A549 (cell line): ENCODE results near the gene KRT13. TPM values are rescaled to one million over a fixed set of nuclear protein-coding genes. Genes with fewer than 3 reads are reported as not detected.
A peak's percentile ranks its signal among the peaks of the same experiment; 100 is the strongest.

Experiments used
- ATAC-seq, 2 experiments: fragments of 200-7000 bp in 1 of 2; fragments of >200 bp in 1 of 2; cut with Nextera tagmentation in 1 of 2; cut with Tn5 transposase in 1 of 2; 3 replicates each; pipeline versions ENCODE4 v1.8.0 to v1.9.1; 2018 to 2020; ENCODE audit warnings: mild to moderate bottlenecking in 1 of 2, moderate library complexity in 1 of 2
- CTCF ChIA-PET: fragments of 300-600 bp; sonication (Branson Sonifier 250); formaldehyde crosslinking; extraction: SDS; loops from one replicate; lab custom pipeline; 2021; ENCODE audit warnings: antibody characterized with exemption, inconsistent platforms; lab: Yijun Ruan, JAX
- POLR2A ChIA-PET: fragments of 350-600 bp; formaldehyde crosslinking; extraction: SDS; loops from one replicate; lab custom pipeline; 2021; ENCODE audit warnings: antibody characterized with exemption, inconsistent platforms; lab: Yijun Ruan, JAX
- DNase-seq, 2 experiments: peaks; one replicate each; pipeline versions ENCODE4 v3.0.0 to v3.0.0-alpha.2; 2011 to 2016; ENCODE audit warnings: low read depth in 1 of 2, low spot score in 1 of 2
- FAIRE-seq: peaks from 2 replicates; lab custom pipeline; 2011; peaks lifted over from hg19 to GRCh38; lab: Jason Lieb, UNC
- H3K27ac ChIP-seq, 2 experiments: fragments of >200 bp; sonication (Bioruptor Twin); formaldehyde crosslinking; 3 replicates each; pipeline ENCODE4 v1.5.1; 2016 to 2017
- H3K4me1 ChIP-seq: fragments of >200 bp; sonication (Bioruptor Twin); formaldehyde crosslinking; 3 replicates; pipeline ENCODE4 v1.6.1; 2016
- H3K4me2 ChIP-seq: fragments of >200 bp; sonication (Bioruptor Twin); formaldehyde crosslinking; 3 replicates; pipeline ENCODE4 v1.6.1; 2016
- H3K4me3 ChIP-seq: fragments of >200 bp; sonication (Bioruptor Twin); formaldehyde crosslinking; 3 replicates; pipeline ENCODE4 v1.5.1; 2016
- H3K9me3 ChIP-seq: fragments of >200 bp; sonication (Bioruptor Twin); formaldehyde crosslinking; 3 replicates; pipeline ENCODE4 v1.6.1; 2016
- BHLHE40 ChIP-seq: IDR thresholded peaks from 2 replicates; pipeline ENCODE4 v1.6.1; 2012; ENCODE audit warnings: low read depth, low read length, inconsistent platforms
- CHD4 ChIP-seq: fragments of 200-600 bp; sonication (generic); IDR thresholded peaks from 2 replicates; pipeline ENCODE4 v1.6.1; 2016; ENCODE audit warnings: antibody characterized with exemption, mild to moderate bottlenecking, borderline replicate concordance
- FOSB ChIP-seq: fragments of 250-450 bp; sonication (Bioruptor Pico); IDR thresholded peaks from 2 replicates; pipeline ENCODE4 v1.5.0; 2020; ENCODE audit warnings: mild to moderate bottlenecking, moderate library complexity
- HEYL ChIP-seq: fragments of 250-450 bp; sonication (Bioruptor Pico); IDR thresholded peaks from 2 replicates; pipeline ENCODE4 v1.8.0; 2021; ENCODE audit warnings: mild to moderate bottlenecking, moderate library complexity
- HMGXB4 ChIP-seq: fragments of 250-450 bp; sonication (Bioruptor Pico); IDR thresholded peaks from 2 replicates; pipeline ENCODE4 v1.5.0; 2021; ENCODE audit warnings: mild to moderate bottlenecking, moderate library complexity, borderline replicate concordance
- HOXB13 ChIP-seq: fragments of 250-450 bp; sonication (Bioruptor Pico); IDR thresholded peaks from 2 replicates; pipeline ENCODE4 v1.5.0; 2020; ENCODE audit warnings: low read depth, mild to moderate bottlenecking, moderate library complexity
- HOXB5 ChIP-seq: fragments of 250-450 bp; sonication (Bioruptor Pico); IDR thresholded peaks from 2 replicates; pipeline ENCODE4 v1.5.0; 2020; ENCODE audit warnings: mild to moderate bottlenecking, moderate library complexity
- JUN ChIP-seq, 2 experiments: fragments of >200 bp; sonication (Bioruptor Twin); formaldehyde crosslinking; IDR thresholded peaks; 2 replicates in 1 of 2; 3 replicates in 1 of 2; pipeline ENCODE4 v1.6.1; 2016 to 2017
- NPAS2 ChIP-seq: fragments of 250-450 bp; sonication (Bioruptor Pico); IDR thresholded peaks from 2 replicates; pipeline ENCODE4 v1.8.0; 2022; ENCODE audit warnings: mild to moderate bottlenecking, moderate library complexity, borderline replicate concordance
- POLR2AphosphoS2 ChIP-seq: conservative IDR thresholded peaks from 2 replicates; pipeline ENCODE4 v1.6.1; 2012; ENCODE audit warnings: low read length, improper control_type of control experiment, inconsistent platforms
- RAD21 ChIP-seq, 2 experiments: fragments of >200 bp in 1 of 2; sonication (Bioruptor Twin) in 1 of 2; formaldehyde crosslinking in 1 of 2; IDR thresholded peaks in 1 of 2; conservative IDR thresholded peaks in 1 of 2; 2 replicates in 1 of 2; 3 replicates in 1 of 2; pipeline ENCODE4 v1.6.1; 2012 to 2018; ENCODE audit warnings: inconsistent platforms in 1 of 2
- RARB ChIP-seq: fragments of 250-450 bp; sonication (Bioruptor Pico); IDR thresholded peaks from 2 replicates; pipeline ENCODE4 v1.8.0; 2021; ENCODE audit warnings: mild to moderate bottlenecking, moderate library complexity
- RFX5 ChIP-seq: fragments of 450-650 bp; IDR thresholded peaks from 2 replicates; pipeline ENCODE4 v1.7.1; 2014; ENCODE audit warnings: antibody characterized with exemption, mild to moderate bottlenecking, moderate library complexity
- SREBF2 ChIP-seq: fragments of 450-650 bp; IDR thresholded peaks from 2 replicates; pipeline ENCODE4 v1.6.1; 2014; ENCODE audit warnings: mild to moderate bottlenecking, moderate library complexity
- TFCP2L1 ChIP-seq: fragments of 250-450 bp; sonication (Bioruptor Pico); IDR thresholded peaks from 2 replicates; pipeline ENCODE4 v1.5.0; 2021; ENCODE audit warnings: mild to moderate bottlenecking
- ZFP36 ChIP-seq: fragments of 450-650 bp; IDR thresholded peaks from 2 replicates; pipeline ENCODE4 v1.6.1; 2014; ENCODE audit warnings: borderline replicate concordance; ENCODE audit not compliant: partially characterized antibody
- WGBS: methylation state at CpG from one replicate; pipeline ENCODE4 v1.1.6; 2017; ENCODE audit errors: missing lambda C conversion rate; 5-methylcytosine and 5-hydroxymethylcytosine counted together
- polyA plus RNA-seq, 4 experiments: library from polyadenylated mRNA; depleted of rRNA in 3 of 4; stranded (reverse); fragments of >200 nt; fragmentation: RNase III in 1 of 4; extraction: RNeasy Plus Mini Kit Qiagen cat#74134 plus additional on column Dnase treatment in 1 of 4; gene quantifications; 2 replicates in 3 of 4; 3 replicates in 1 of 4; pipeline ENCODE4 v1.2.3, GENCODE V29; 2011 to 2017
- TF ChIP-seq, protein P1 (sequence below): fragments of 450-650 bp; IDR thresholded peaks from 2 replicates; pipeline ENCODE4 v1.6.1; 2014; ENCODE audit warnings: antibody characterized with exemption
- TF ChIP-seq, protein P2 (sequence below): fragments of 150-350 bp; IDR thresholded peaks from 2 replicates; pipeline ENCODE4 v1.6.1; 2014; ENCODE audit warnings: low read depth, mild to moderate bottlenecking, low read length

The KRT13 gene
- polyA plus RNA-seq, 2 of the 4 experiments (the other 2 are of a cell fraction) = 0.06 TPM; not detected in 1

DNA sequence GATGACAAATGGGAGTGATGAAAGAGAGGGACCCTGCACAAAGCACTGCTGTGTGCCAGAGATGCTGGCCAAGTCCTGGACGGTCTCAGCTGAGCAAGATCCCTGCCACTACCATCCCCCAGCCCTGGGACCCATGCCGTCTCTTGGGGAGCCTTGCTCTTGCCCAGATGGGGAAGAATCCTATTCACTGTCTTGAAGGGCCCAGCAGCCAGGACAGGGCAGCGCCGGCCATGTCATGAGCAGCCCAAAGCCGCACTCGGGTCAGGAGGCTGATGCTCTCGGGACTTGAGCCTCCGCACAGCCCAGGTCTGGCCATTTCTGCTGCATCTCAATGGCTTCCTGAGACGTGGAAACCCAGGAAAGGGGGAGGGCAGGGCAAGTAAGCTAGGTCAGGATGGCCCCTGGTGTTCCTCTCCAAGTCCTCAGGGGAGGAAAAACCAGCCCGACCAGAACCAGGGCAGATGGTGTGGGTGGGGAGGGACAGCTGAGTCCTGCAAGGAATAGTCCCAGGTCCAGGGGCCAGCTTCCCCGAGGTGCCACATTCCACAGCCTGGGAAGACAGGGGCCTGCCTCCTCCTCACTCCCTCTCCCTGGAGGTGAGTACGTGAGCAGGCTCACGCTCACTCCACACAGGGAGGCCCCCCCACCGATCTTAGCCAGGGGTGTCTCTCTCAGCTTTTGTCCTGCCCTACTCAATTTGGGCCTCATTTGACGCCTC, 30.5 kb upstream of the KRT13 start:
- no peak overlapping the region for H3K27ac ChIP-seq
- H3K4me3 ChIP-seq = no peak overlapping the region
- peaks cover 18% of the 10 kb centered on the region for H3K4me1 ChIP-seq
- H3K4me2 ChIP-seq = no peak overlapping the region
- DNase-seq = no peak
- TF ChIP-seq TFCP2L1 (CRISPR knock-in tag) = no peak
- no peak for TF ChIP-seq HOXB13
- TF ChIP-seq BHLHE40 = no peak
- TF ChIP-seq ZFP36 = no peak
- TF ChIP-seq RFX5 = no peak
- no peak for TF ChIP-seq POLR2AphosphoS2
- TF ChIP-seq RARB (CRISPR knock-in tag) = no peak
- TF ChIP-seq, protein P1, sequence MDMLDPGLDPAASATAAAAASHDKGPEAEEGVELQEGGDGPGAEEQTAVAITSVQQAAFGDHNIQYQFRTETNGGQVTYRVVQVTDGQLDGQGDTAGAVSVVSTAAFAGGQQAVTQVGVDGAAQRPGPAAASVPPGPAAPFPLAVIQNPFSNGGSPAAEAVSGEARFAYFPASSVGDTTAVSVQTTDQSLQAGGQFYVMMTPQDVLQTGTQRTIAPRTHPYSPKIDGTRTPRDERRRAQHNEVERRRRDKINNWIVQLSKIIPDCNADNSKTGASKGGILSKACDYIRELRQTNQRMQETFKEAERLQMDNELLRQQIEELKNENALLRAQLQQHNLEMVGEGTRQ = no peak
- no peak for TF ChIP-seq JUN (IDR thresholded peaks at IDR 0.05)
- no peak for TF ChIP-seq HEYL (CRISPR knock-in tag)
- no peak for TF ChIP-seq CHD4
- TF ChIP-seq, protein P2, sequence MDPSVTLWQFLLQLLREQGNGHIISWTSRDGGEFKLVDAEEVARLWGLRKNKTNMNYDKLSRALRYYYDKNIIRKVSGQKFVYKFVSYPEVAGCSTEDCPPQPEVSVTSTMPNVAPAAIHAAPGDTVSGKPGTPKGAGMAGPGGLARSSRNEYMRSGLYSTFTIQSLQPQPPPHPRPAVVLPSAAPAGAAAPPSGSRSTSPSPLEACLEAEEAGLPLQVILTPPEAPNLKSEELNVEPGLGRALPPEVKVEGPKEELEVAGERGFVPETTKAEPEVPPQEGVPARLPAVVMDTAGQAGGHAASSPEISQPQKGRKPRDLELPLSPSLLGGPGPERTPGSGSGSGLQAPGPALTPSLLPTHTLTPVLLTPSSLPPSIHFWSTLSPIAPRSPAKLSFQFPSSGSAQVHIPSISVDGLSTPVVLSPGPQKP = no peak
- TF ChIP-seq HMGXB4 (CRISPR knock-in tag) = no peak
- no peak for TF ChIP-seq HOXB5 (CRISPR knock-in tag)
- TF ChIP-seq NPAS2 (CRISPR knock-in tag) = no peak
- TF ChIP-seq SREBF2 = no peak
- CTCF ChIA-PET = interaction anchor here (0.6 to 8.1 kb wide), 8 partner anchors 8 to 680 kb away, joined by 3 to 141 read pairs (median 4); no protein-coding TSS in a partner anchor
- ATAC-seq = no peak; a peak in 1 of 6 replicates
- POLR2A ChIA-PET = no interaction called here
- WGBS = 83% methylated on average over 15 of the region's 15 CpGs
- no peaks in the 10 kb centered on the region for H3K9me3 ChIP-seq
- no peak for FAIRE-seq

- TF ChIP-seq RAD21 (conservative IDR thresholded peaks at IDR 0.05 in 1 of 2, IDR thresholded peaks at IDR 0.05 in 1 of 2) (peak in 1 of 2 experiments; percentile 39; a peak in 3 of 5 replicates), FOSB (CRISPR knock-in tag) (no peak)
- ChIA-PET CTCF (interaction anchor here (0.6 to 8.1 kb wide), 8 partner anchors 15 to 678 kb away, joined by 3 to 141 read pairs (median 4); no protein-coding TSS in a partner anchor), POLR2A (interaction anchor here (0.6 kb wide), 1 partner anchor 1659 kb away, joined by 3 read pairs; no protein-coding TSS in a partner anchor)
- ATAC-seq (no peak), DNase-seq (no peak), FAIRE-seq (no peak)
- Histone ChIP-seq H3K27ac (no peak overlapping the region), H3K4me1 (peaks cover 22% of the 10 kb centered on the region), H3K9me3 (no peaks in the 10 kb centered on the region), H3K4me3 (no peak overlapping the region), H3K4me2 (no peak overlapping the region)
- WGBS = 60% methylated on average over 7 of the region's 7 CpGs
These were observed 29.6 kb upstream of the KRT13 start for GRCh38 chr17:41534899-41535546.
